HPDE6-E6E7 (cell line): ENCODE results near the gene SAV1.
"Not testable (repeated sequence)": the region's sequence is repeated elsewhere in the genome, so short reads cannot be mapped to it uniquely, and the experiment has no call there.

Experiments
- DNase-seq: peaks from one replicate; pipeline ENCODE4 v3.0.0; 2011; ENCODE audit warnings: missing footprints; ENCODE audit errors: extremely low spot score

SAV1 gene

DNA sequence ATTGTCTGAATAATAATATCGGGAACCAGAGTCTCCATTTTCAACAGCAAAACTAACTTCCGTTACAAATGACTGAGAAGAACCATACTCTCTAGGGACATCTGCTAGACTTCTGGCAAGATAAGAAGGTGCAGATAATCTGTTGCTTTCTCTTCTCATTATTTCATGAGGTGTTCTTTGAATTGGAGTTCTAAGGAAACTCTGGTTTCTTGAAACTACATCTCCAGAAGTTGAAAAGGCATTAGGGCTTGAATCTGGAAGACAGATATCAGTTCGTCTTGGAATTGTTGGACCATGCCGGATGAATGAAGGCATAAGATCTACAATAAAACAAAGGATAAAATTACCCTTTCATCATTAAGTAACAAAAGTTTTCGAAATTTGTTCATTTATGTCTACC is 2.8 kb downstream of the SAV1 start:
- DNase-seq: not testable (repeated sequence)

- not testable (repeated sequence) for DNase-seq
Measured at GRCh38 chr14:50664579-50664978, 3.5 kb downstream of the SAV1 start.

DNA sequence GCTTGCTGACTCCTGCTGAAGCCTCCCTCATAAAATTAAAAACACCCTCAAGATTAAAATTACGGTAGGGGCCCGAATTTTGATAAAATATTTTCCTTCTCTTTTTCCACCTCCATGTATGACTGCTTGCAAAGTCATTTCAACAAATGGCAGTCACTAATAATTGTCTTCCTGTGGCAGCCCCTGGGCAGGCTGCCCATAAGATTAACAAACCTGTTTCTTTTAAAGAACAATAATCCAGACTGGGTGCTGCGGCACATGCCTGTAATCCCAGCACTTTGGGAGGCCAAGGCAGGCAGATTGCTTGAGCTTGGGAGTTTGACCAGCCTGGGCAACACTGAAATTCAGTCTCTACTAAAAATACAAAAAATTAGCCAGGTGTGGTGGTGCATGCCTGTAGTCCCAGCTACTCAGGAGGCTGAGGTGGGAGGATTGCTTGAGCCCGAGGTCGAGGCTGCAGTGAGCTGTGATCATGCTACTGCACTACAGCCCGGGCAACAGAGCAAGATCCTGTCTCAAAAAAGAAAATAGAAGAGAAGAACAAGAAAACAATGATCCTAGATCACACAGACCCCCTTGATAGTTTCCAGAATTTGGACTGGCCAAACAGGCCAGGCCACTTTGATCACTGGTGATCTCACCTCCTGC is 8.7 kb downstream of the SAV1 start:
- DNase-seq: no peak

- no peak for DNase-seq
Measured at GRCh38 chr14:50658203-50658602, 9.9 kb downstream of the SAV1 start.

- no peak for DNase-seq
Measured at GRCh38 chr14:50657753-50658152, 10.4 kb downstream of the SAV1 start.

- DNase-seq: no peak
Measured at GRCh38 chr14:50656776-50657175, 11.3 kb downstream of the SAV1 start.

DNA sequence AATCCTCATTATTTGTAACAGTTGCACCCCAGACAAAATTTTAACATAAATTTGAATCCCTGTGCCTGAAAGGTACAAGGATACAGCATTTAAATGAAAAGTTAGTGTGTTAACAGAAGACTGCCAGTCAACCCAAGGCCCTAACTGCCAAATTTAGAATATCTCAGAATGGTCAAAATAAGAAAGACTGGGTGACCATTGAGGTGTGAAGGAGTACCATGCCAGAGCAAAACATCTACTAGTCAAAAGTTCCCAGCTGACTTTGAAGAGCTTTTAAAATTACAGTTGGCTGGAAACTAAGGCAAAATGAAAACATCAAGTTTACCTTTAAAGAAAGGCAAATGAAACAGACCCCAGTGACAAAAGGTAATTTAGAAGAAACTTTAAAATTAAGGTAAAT is 18.4 kb downstream of the SAV1 start:
- DNase-seq: no peak

- DNase-seq: no peak
Measured at GRCh38 chr14:50647753-50648152, 20.4 kb downstream of the SAV1 start.

DNA sequence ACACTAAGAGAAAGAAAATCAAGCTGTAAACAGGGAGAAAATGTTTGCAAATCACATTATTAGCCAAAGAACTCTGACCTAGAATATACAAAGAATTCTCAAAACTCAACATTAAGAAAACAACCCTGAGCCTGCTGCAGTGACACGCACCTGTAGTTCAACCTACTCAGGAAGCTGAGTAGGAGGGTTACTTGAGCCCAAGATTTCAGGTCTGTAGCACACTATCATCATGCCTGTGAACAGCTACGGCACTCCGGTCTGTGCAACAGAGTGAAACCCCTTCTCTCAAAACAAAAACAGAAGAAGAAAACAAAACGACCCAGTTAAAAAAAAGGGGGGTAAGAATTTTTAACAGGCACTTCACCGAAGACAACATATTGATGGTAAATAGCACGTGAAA is 20.8 kb downstream of the SAV1 start:
- no peak for DNase-seq

GRCh38 chr14:50635141-50635540 is 33.0 kb downstream of the SAV1 start:
- no peak for DNase-seq

- DNase-seq: no peak
Measured at GRCh38 chr14:50633954-50634353, 34.2 kb downstream of the SAV1 start.

GRCh38 chr14:50631408-50631821 is 36.7 kb downstream of the SAV1 start:
- no peak for DNase-seq

GRCh38 chr14:50624947-50625346 is 43.2 kb downstream of the SAV1 start:
- not testable (repeated sequence) for DNase-seq

GRCh38 chr14:50624447-50624846 is 43.7 kb downstream of the SAV1 start:
- DNase-seq: no peak

DNA sequence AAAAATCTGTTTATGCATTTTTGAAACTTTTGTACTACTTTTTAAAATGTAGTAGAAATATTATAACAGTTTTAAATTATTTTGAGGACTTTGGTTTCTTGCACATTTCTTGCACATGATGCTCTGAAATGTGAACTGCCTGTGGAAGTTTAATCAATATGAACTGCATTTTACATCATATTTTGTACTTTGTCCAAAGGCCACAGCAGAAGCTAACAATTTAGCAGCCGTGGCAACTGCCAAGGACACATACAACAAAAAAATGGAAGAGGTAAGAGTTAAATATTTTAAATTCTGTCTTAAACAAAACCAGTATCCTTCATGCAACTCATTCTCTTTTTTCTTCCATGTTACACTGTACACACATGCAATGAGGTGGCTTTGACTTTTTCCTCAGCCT is 45.1 kb downstream of the SAV1 start:
- DNase-seq: no peak

DNA sequence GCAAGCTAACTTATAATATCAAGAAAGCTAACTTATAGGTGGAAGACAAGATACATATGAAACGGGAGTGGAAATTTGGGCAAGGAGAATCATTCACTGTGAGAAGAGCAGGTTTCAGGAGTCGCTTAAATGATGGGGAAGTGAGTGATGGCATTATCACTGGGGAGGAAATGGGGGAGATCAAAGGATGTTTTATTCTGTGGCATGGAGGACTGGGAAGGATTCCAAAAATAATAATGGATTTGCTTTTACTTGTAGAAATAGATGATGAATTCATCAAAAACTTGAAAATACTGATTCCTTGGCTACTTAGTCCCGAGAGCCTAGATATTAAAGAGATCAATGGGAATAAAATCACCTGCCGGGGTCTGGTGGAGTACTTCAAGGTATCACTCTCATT is 47.8 kb downstream of the SAV1 start:
- no peak for DNase-seq

DNA sequence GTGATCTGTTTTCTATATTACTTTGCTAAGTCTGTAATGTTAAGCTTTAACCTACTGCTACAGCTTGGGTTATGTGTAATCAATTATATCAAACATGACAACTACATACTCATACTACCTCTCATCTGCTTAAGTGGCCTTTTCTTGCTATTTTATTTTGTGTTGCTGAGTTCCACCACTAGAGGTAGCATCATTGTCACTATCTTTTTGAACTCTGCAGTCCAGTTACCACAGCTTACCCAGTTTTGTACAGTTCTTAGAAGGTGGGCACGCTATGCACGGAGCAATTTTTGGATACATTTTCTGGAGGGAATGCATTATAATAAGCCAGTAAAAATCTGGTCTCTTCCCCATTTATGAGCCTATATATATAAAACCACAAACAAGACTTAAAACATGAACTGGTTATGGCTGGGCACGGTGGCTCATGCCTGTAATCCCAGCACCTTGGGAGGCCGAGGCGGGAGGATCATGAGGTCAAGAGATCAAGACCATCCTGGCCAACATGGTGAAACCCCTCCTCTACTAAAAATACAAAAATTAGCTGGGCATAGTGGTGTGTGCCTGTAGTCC is 48.5 kb downstream of the SAV1 start:
- DNase-seq: peak; percentile 13

- DNase-seq: no peak
Measured at GRCh38 chr14:50616275-50616674, 51.8 kb downstream of the SAV1 start.

GRCh38 chr14:50615552-50615951 is 52.6 kb downstream of the SAV1 start:
- DNase-seq: no peak

- no peak for DNase-seq
Measured at GRCh38 chr14:50615056-50615455, 53.0 kb downstream of the SAV1 start.

DNA sequence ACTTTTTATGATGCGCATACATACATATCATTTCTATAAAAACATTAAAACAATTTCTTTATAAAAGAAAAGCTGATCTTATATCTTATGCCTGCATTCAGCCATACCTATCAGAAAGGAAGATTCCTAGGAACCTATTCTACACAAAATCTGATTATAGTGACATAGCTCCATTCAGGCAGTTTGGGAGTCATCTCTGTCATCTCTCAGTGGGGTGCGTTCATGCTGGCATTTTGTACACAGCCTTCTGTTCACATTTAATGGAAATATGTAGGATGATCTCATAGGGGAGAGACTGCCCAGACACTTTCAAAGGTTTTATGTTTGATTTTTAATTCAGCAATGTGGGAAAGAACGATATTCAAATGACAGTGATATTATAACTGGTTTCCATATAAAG is 55.3 kb downstream of the SAV1 start:
- no peak for DNase-seq

GRCh38 chr14:50610465-50610864 is 57.6 kb downstream of the SAV1 start:
- DNase-seq: no peak

DNA sequence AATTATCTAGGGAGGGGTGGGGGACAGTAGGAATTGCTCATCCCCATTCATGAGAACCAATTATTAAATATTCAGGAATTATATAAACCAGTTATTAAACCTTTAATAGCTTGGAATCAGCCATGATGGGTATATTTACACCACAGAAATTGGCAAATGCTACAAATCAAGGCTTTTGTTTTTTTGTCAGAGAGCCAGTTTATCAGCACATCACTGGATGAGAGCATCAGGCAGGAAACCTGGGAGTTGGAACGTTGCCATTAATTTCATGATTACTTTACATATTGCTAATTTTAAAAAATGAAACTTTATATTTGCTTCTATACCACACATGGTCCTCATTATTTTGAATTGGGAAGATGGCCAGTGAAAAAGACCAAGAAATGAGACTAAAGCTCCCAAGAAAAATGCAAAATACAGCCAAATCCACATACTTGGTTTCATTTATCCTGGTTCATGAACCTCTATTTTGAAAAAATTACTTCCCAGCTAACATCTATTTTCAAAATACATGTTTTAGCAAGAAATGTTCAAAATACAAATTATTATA is 59.7 kb downstream of the SAV1 start:
- DNase-seq: no peak

GRCh38 chr14:50607761-50608160 is 60.3 kb downstream of the SAV1 start:
- DNase-seq: no peak
